HG02763 (cell line): ENCODE data around the gene PIGU.
A peak's percentile ranks its signal among the peaks of the same experiment; 100 is the strongest.

Experiments
- ATAC-seq: cut with Tn5 transposase; IDR thresholded peaks from one replicate; pipeline ENCODE4 v1.9.1; 2021; ENCODE audit warnings: mild to moderate bottlenecking, moderate library complexity; ENCODE audit not compliant: unreplicated experiment

PIGU gene

DNA sequence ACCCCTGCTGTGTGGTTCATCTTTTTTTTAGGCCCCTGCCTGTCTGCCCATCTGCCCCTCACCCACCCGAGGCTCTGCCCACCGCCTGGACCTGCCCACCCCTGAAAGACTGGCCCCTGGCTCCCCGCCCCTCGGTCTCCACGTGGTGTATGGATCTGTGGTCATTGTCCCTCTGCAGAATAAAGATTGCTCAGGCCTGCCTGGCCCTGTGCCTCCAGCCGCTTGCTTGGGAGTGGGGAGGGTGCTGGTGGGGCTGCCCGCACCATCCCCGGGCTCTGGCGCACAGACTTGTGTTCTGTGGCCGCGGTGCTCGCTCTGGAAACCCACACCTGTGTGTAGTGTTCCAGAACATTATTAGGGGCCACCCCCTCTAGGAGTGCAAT is 116.8 kb downstream of the PIGU start:
- no peak for ATAC-seq

DNA sequence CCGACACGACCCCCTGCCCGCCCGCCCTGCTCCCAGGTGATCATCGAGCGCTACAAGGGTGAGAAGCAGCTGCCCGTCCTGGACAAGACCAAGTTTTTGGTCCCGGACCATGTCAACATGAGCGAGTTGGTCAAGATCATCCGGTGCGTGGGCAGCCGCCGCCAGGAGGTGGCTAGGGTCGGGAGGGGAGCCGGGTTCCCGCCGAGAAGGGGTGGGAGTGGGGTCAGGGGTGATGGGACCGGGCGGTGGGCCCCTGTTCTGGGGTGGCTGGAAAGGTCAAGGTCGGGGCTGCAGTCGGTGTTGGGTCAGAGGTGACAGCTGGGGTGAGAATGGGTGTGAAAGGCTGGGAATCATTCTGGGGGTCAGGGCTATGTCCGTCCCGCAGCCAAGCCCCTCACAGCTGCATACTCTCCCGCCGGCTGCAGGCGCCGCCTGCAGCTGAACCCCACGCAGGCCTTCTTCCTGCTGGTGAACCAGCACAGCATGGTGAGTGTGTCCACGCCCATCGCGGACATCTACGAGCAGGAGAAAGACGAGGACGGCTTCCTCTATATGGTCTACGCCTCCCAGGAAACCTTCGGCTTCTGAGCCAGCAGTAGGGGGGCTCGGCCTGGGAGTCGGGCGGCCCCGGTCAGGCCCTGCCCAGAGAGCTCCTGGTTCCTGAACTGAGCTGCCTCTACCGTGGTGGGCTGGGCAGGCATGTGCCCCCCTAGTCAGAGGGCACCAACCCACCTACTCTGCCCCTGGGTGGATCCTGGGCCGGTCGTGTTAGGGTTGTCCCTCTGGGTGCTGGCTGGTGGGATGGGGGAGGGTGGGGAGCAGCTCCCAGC is 117.4 kb downstream of the PIGU start:
- ATAC-seq, result no peak

DNA sequence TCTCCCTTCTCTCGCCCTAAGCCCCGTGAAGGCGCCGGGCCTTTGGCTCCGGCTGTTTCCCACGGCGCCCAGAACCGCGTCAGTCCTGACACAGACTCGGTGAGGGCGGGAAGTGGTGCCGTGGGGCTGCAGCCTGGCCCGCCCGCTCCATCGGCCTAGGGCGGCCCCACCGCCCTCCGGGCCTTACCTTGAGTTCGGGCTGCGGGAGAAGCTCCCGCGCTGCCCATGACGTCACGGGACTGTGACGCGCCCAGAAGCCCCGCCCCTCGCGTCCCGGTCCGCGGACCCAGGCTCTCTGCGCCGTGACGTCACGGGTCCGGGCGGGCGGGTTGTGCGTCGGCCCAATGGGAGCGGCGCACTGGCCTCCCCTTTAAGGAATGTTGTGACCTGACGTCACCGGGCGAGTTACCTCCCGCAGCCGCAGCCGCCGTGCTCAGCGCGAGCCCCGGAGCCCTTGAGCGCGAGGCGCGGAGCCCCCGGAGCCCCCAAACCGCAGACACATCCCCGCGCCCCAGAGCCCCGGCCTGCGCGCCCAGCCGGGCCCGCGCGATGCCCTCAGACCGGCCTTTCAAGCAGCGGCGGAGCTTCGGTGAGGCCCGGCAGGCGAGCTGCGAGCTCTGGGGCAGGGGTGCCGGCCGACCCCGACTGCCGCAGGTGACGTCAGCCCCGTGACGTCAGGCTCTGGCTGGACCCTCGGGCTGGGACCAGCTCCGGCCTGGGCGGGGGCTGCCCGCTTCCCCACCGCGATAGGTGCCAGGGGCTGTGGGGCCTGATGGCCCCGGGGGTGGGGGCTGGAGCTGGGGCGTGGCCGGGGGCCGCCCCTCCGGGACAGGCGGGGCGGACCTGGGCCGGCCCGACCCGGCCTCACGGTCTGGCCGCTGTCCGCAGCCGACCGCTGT is 118.3 kb downstream of the PIGU start, which contains the start of gene MAP1LC3A:
MAP1LC3A (plus strand) TSS at position 399 of the 899 bp plus-strand sequence; CDS start at position 550, 151 bp downstream.
- peak; percentile 58 for ATAC-seq

DNA sequence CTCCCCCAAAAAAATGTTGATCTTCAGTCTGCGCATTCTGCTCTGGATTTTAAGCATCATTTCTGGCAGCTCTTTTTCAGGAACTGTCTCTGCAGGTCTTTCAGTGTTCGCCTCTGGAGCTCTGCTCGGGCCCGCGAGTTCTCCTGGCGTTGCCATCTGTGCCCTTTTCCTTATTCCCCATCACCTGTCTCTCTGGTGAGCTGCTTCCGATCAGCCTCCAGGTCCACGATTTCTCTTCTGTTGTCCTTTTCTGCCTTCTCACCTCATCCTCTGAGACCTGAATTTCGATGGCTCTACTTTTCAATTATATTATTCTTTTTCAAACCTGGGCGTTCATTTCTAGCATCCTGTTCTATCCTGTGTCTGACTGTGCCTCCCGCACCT is 119.0 kb downstream of the PIGU start:
- no peak for ATAC-seq

GRCh38 chr20:34553366-34553867 is 123.5 kb downstream of the PIGU start:
- ATAC-seq, result no peak

DNA sequence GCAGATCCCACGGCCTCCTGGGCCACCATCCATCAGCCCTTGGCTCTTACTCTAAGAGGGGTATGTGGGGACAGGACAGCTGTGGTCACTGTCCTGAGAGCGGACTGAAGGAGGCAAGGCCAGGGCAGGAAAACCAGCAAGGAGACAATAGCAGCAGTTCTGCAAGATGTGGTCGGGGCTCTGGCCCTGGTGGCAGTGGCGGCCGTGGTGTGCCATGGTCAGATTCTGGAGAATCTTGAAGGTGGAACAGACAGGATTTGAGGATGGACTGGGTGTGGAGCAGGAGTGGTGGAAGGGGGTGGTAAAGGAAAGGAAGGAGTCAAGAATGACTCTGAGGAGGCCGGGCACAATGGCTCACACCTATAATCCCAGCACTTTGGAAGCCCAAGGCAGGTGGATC is 124.3 kb downstream of the PIGU start:
- no peak for ATAC-seq

DNA sequence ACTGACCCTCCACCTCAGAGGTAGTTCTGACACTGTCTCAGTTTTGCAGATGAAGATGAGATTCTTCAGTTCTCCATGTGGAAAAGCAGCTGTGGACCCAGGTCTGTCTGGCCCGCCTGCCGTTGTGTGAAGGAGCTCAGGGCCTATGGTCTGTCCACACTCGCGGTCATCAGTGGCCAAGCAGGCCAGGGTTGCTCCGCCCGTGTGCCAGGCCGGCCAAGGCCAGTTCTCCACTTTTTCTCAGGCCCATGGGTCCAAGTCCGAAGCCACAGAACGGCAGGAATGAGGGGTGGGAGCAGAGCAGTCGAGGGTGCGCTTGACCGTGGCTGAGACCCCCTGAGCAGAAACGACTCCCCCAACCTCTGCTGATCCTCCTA is 127.0 kb downstream of the PIGU start:
- no peak for ATAC-seq

- ATAC-seq, result no peak
Measured at GRCh38 chr20:34549291-34549928, 127.5 kb downstream of the PIGU start.

GRCh38 chr20:34547844-34548613 is 128.9 kb downstream of the PIGU start:
- no peak for ATAC-seq

DNA sequence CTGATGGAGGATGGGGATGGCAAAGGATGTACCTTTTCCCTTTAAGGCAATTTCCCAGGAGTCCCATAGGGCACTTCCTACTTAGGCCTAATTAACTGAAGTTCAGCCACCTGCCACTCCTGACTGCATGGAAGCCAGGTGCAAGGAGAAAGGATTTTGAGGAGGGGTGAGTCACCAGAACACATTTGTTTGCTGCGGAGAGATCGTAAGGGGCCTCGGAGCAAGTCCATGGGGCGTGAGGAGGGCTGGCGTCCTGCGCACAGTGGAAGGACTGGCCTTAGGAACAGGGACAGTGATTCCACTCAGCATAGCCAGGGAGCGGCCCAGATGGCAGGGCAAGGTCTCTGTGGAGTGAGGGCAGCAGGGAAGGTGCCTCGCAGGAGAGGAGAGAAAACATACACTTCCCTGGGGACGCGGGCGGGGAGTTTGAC is 130.1 kb downstream of the PIGU start:
- ATAC-seq, result no peak

DNA sequence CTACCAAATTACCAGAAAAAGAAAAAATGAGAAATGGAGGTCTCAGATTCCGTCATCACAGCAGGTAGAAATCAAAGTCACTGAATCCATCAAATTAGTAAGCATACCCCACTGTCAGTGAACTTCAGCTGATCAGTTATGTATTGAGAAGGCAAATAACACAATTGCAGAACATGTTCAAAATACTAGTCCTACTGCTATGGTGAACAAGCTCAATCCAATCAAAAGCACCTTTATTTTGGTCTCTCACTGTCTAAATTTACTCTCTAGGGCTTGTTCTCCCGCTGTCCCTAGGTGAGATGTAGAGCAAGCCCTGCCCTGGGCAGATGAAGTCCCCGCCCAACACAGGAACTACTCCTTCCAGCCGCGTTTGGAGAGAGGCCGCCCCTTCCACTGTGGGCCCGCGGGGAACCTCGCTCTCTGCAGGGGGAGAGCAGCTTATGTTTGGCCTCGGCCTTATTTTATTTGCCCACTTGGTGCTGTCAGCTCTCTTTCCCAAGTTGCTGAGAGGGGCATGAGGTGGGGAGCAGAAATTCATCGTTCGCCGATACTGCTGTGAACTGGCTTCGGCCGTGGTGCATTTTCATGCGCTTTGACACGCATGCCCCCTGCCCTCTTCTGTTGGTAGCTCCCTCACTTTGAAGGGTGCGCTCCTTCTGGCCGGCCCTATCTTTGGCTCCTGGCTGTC is 132.6 kb downstream of the PIGU start:
- no peak for ATAC-seq

GRCh38 chr20:34543463-34544056 is 133.3 kb downstream of the PIGU start:
- no peak for ATAC-seq

DNA sequence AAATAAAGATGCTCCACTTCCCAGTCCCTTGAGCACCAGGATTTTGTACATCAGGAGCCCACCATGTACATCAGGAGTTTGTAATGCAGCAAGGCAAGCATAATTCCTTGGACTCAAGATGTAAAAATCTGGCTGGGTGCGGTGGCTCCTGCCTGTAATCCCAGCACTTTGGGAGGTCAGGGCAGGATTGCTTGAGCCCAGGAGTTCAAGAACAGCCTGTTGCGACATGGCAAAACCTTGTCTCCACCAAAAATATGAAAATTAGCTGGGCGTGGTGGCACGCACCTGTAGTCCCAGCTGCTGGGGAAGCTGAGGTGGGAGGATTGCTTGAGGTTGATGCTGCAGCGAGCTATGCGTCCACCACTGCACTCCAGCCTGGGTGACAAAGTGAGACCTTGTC is 134.5 kb downstream of the PIGU start:
- ATAC-seq, result no peak

DNA sequence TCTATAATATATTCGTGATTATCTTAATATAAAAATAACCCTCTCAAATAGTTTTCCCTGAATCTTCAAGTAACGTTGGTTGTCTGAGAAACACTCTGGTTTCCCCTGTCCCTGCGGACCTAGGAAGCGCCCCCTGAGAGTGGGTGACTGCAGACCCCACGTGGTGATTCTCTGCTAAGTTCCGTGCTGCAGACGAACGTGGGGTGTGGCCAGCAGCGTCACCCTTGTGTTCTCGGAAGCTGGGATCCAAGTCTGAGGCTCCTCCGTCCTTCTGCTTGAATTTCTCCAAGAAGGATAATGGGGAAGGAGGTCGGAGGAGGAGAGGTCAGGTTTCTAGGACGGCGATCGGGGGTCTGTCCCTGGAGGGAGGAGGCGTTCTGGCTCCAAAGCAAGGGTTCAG is 135.0 kb downstream of the PIGU start:
- ATAC-seq, result no peak

GRCh38 chr20:34541264-34541901 is 135.5 kb downstream of the PIGU start:
- no peak for ATAC-seq

GRCh38 chr20:34540596-34541263 is 136.2 kb downstream of the PIGU start:
- no peak for ATAC-seq

DNA sequence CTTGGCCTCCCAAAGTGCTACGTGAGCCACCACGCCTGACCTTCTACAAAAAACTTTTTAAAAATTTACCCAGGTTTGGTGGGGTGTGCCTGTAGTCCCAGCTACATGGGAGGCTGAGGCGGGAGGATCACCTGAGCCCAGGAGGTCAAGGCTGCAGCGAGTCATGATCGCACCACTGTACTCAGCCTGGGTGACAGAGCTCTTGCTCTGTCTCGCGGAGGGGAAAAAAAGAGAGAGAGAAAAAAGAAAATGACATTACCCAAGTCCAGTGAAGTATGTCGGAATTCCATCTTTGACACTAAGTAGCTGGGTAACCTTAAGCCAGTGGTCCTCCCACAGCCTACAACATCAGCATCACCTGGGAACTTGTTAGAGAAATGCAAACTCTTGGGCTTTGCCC is 137.1 kb downstream of the PIGU start:
- no peak for ATAC-seq

DNA sequence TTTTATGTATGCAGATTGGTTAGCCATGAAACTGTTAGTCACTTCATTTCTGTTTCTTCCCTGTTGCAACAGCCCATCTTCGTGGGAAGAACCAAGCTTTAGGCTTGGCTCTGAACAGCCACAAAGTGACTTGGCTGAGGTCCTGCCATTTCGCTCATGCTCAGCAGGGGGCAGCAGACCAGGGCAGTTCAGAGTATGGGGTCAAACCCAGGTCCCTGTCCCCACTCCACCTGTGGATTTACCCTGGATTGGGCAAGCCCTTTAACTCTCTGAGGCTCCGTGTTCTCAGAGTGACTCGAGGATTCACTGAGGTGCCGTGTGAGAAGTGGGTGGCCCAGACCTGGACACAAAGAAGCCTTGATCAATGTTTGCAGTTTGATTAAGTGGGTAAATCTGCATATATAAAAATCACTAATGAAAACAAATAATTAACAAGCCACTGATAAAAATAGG is 138.2 kb downstream of the PIGU start:
- no peak for ATAC-seq
